Measurements from ENCODE around the gene PRELID3B. TPM values are rescaled to one million over a fixed set of nuclear protein-coding genes. Genes with fewer than 3 reads are reported as not detected.

Gene PRELID3B
- total RNA-seq, 1 donor from 2014 or later: 93.3 TPM

GRCh38 chr20:58996226-58996611, 46.4 kb downstream of the PRELID3B start:
- no peak for DNase-seq (ENCODE audit: low read depth, low spot score)

GRCh38 chr20:58995461-58996225, 46.9 kb downstream of the PRELID3B start:
- no peak for DNase-seq (ENCODE audit: low read depth, low spot score)

- no peak for DNase-seq (ENCODE audit: low read depth, low spot score)
Measured at GRCh38 chr20:58994390-58995159, 48.0 kb downstream of the PRELID3B start.

GRCh38 chr20:58993332-58994248, 49.0 kb downstream of the PRELID3B start:
- no peak for DNase-seq (ENCODE audit: low read depth, low spot score)

GRCh38 chr20:58992911-58993310, 49.7 kb downstream of the PRELID3B start:
- no peak for DNase-seq (ENCODE audit: low read depth, low spot score)

- no peak for DNase-seq (ENCODE audit: low read depth, low spot score)
Measured at GRCh38 chr20:58991715-58992114, 50.9 kb downstream of the PRELID3B start.

- DNase-seq (ENCODE audit: low read depth, low spot score): no peak
Measured at GRCh38 chr20:58990651-58991445, 51.7 kb downstream of the PRELID3B start.

- no peak for DNase-seq (ENCODE audit: low read depth, low spot score)
Measured at GRCh38 chr20:58989196-58989595, 53.4 kb downstream of the PRELID3B start.

GRCh38 chr20:58988565-58988882, 54.1 kb downstream of the PRELID3B start:
- DNase-seq (ENCODE audit: low read depth, low spot score): no peak

GRCh38 chr20:58987790-58988564, 54.6 kb downstream of the PRELID3B start:
- no peak for DNase-seq (ENCODE audit: low read depth, low spot score)

- no peak for DNase-seq (ENCODE audit: low read depth, low spot score)
Measured at GRCh38 chr20:58986968-58987517, 55.5 kb downstream of the PRELID3B start.

GRCh38 chr20:58986286-58986967, 56.2 kb downstream of the PRELID3B start:
- no peak for DNase-seq (ENCODE audit: low read depth, low spot score)

- DNase-seq (ENCODE audit: low read depth, low spot score): no peak
Measured at GRCh38 chr20:58985656-58986055, 56.9 kb downstream of the PRELID3B start.

GRCh38 chr20:58984691-58985090, 57.9 kb downstream of the PRELID3B start:
- DNase-seq (ENCODE audit: low read depth, low spot score): no peak

Other genes starting within 250 kb of the PRELID3B start
- gene GNAS-AS1, start 191.9 kb downstream of the PRELID3B start, total RNA-seq: 0.07 and 0.11 TPM in 2 replicates
- gene GNAS, start 190.1 kb downstream of the PRELID3B start, total RNA-seq: 316 and 352 TPM in 2 replicates
- gene NELFCD, start 61.5 kb downstream of the PRELID3B start, total RNA-seq: 71.7 and 76.5 TPM in 2 replicates
- 223 and 244 TPM in 2 replicates for gene CTSZ, start 35.5 kb downstream of the PRELID3B start, total RNA-seq
- gene TUBB1, start 23.4 kb downstream of the PRELID3B start, total RNA-seq: not detected in 2 replicates
- gene ATP5F1E, start 10.5 kb downstream of the PRELID3B start, total RNA-seq: 34.8 and 35.8 TPM in 2 replicates
- gene ZNF831, start 121.0 kb upstream of the PRELID3B start, total RNA-seq: not detected in 2 replicates

Data from pulmonary artery endothelial cell (primary cell).